ENCODE measurements around the gene DCXR. TPM values are rescaled to one million over a fixed set of nuclear protein-coding genes. Genes with fewer than 3 reads are reported as not detected.

The DCXR gene
- total and polyA plus RNA-seq, 2 donors (not counting 1 experiment from before 2014, with no cell fraction given), result 63.9 to 143 TPM

GRCh38 chr17:82033359-82034085 lies 4.0 kb downstream of the DCXR start:
- Histone ChIP-seq H3K9me3 (ENCODE audit: control extremely low read depth in 1 of 3, control insufficient read depth in 2 of 3, insufficient read depth in 1 of 3, low read length in 2 of 3) (peaks cover 0 to 12% (median 0%) of the 10 kb centered on the region in 3 donors), H3K79me2 (ENCODE audit: control insufficient read depth, insufficient read depth, low read length) (peaks cover 14% of the 10 kb centered on the region), H3K9ac (ENCODE audit: low read length) (no peak overlapping the region), H3K27ac (ENCODE audit: low read length in 2 of 2) (no peak overlapping the region), H3K4me3 (ENCODE audit: control extremely low read depth in 1 of 5, extremely low read depth in 1 of 5, insufficient read depth in 1 of 5, low read depth in 2 of 5, low read length in 4 of 5) (no peak overlapping the region), H3K36me3 (replicated peaks in 1 of 2; ENCODE audit: control extremely low read depth in 1 of 2, control insufficient read depth in 1 of 2, extremely low read depth in 1 of 2, insufficient read depth in 2 of 2, low read length in 1 of 2) (no peaks in the 10 kb centered on the region), H4K20me1 (ENCODE audit: control insufficient read depth, insufficient read depth, low read length, poor library complexity, severe bottlenecking) (peaks cover 44% of the 10 kb centered on the region), H2AFZ (ENCODE audit: insufficient read depth, low read depth, low read length, poor library complexity, severe bottlenecking) (no peak overlapping the region), H3K4me1 (ENCODE audit: control insufficient read depth in 2 of 2, insufficient read depth in 2 of 2, low read length in 2 of 2) (peaks cover 34 to 40% of the 10 kb centered on the region in 2 donors), H3K27me3 (replicated peaks in 1 of 4; ENCODE audit: control extremely low read depth in 1 of 4, control insufficient read depth in 3 of 4, insufficient read depth in 4 of 4, low read length in 3 of 4) (peaks cover 0 to 32% (median 3%) of the 10 kb centered on the region in 4 experiments), H3K4me2 (replicated peaks; ENCODE audit: low read depth, low read length, poor library complexity, severe bottlenecking) (no peak overlapping the region)
- no peak for ATAC-seq (ENCODE audit: low read depth)
- TF ChIP-seq EZH2 (IDR thresholded peaks at IDR 0.05; ENCODE audit: borderline replicate concordance, insufficient read depth, low read depth, low read length, poor library complexity, severe bottlenecking) (no peak), CTCF (IDR thresholded peaks at IDR 0.05) (no peak)
- H3K9me3 Mint-ChIP-seq (ENCODE audit: insufficient read depth), result no peaks in the 10 kb centered on the region
- peaks cover 28% of the 10 kb centered on the region for H3K4me1 Mint-ChIP-seq
- H3K4me3 Mint-ChIP-seq, result peak overlapping the region; percentile 76
- no peak overlapping the region for H3K27ac Mint-ChIP-seq
- POLR2A ChIA-PET, result no interaction called here
- CTCF ChIA-PET, result interaction anchor here (1.5 kb wide), 1 partner anchor 74 kb away, joined by 4 read pairs; no protein-coding TSS in a partner anchor
- 97% methylated on average over 29 of the region's 38 CpGs for WGBS (ENCODE audit: insufficient coverage)
- intact Hi-C loops (cut with micrococcal nuclease), result loop anchor here (10.0 kb wide), 1 partner anchor 521 kb away; no protein-coding TSS in a partner anchor
- no peak for DNase-seq
- H3K27me3 Mint-ChIP-seq, result no peaks in the 10 kb centered on the region

All from B cell (primary cell).